ENCODE measurements around the gene ALK.

DNA sequence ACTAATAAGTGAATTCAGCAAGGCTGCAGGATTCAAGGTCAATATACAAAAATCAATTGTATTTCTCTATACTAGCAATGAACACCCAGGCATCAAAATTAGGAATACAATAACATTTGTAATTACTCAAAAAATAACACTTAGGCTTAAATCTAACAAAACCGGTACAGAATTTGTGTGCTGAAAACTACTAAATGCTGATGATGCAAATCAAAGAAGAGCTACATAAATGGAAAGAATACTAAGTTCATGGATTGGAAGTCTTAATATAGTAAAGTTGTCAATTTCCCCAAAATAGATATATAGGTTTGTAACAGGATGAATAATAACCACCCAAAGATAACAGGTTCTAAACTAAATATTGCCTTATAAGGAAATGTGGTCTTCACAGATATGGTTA is 286.5 kb downstream of the ALK start:
- TF ChIP-seq, protein P1, sequence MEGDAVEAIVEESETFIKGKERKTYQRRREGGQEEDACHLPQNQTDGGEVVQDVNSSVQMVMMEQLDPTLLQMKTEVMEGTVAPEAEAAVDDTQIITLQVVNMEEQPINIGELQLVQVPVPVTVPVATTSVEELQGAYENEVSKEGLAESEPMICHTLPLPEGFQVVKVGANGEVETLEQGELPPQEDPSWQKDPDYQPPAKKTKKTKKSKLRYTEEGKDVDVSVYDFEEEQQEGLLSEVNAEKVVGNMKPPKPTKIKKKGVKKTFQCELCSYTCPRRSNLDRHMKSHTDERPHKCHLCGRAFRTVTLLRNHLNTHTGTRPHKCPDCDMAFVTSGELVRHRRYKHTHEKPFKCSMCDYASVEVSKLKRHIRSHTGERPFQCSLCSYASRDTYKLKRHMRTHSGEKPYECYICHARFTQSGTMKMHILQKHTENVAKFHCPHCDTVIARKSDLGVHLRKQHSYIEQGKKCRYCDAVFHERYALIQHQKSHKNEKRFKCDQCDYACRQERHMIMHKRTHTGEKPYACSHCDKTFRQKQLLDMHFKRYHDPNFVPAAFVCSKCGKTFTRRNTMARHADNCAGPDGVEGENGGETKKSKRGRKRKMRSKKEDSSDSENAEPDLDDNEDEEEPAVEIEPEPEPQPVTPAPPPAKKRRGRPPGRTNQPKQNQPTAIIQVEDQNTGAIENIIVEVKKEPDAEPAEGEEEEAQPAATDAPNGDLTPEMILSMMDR (conservative IDR thresholded peaks at IDR 0.05 in 1 of 2, IDR thresholded peaks at IDR 0.05 in 1 of 2; ENCODE audit: low read depth in 1 of 2, low read length in 2 of 2), result no peak
- TF ChIP-seq EZH2 (IDR thresholded peaks at IDR 0.05; ENCODE audit: low read length, missing control alignments), result no peak
